Non-pigmented ciliary epithelial cell (primary cell): ENCODE measurements around the gene STAG2.
A peak's percentile ranks its signal among the peaks of the same experiment; 100 is the strongest.
"Not testable (repeated sequence)": the region's sequence is repeated elsewhere in the genome, so short reads cannot be mapped to it uniquely, and the experiment has no call there.

Experiments used
- DNase-seq: peaks from one replicate; pipeline ENCODE4 v3.0.0-alpha.2; 2010; ENCODE audit warnings: low read depth

Gene STAG2

GRCh38 chrX:123961268-123962005 is at the start of gene STAG2:
TSS of gene STAG2 (plus strand) at chrX:123961706. CDS start at chrX:124022628, 60,922 bp downstream.
- no peak for DNase-seq

DNA sequence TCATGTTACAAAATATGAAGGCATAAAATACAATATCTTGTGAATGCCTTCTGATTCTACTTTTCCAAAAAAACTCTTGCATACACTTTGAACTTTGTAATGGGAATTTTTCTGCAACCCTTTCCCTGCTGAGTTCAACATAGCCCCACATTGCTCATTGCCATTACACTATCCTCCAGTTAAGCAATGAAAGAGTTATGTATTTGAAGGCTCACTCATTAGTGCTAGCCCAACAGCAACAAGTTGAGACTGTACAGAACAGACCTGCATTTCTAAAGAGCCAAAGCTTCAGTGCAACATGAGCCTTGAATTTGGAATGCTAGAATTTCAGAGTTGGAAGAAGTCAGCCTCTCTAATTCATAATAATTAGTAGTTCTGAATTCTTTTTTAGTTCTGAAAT is 44.4 kb upstream of the STAG2 start:
- DNase-seq, result no peak

GRCh38 chrX:123918106-123918721 is 43.3 kb upstream of the STAG2 start:
- no peak for DNase-seq

DNA sequence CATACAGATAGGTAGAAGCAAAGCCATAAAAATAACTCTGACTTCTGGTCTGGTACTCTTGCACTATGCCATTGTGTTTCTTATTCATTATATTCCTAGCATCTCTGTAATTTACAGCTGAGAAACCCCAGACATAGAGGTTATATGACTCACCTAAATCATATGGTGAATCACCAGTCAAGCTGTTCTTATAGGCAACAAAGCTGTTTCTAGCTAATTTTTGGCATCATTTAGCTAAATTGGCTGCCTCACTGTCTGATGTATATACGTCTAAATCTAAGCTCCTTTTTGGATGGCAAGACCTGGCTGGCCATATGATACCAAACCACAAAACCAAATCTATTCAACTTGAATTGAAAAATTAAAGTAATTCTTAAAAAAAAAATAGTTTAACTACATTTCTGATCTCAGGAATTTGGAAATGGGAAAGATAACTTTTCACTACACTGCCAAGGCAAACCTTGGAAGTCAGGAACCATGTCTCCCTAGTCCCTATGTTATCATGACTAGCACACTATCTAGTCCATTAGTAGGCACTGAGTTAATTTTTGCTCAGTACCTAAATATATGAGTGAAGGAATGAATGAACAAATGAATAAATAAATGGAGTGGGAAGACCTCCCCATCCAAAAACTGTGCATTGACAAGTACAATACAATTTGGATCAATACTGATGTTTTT is 41.3 kb upstream of the STAG2 start:
- peak; percentile 47 for DNase-seq

GRCh38 chrX:123923211-123923610 is 38.3 kb upstream of the STAG2 start:
- DNase-seq, result no peak

GRCh38 chrX:123924186-123924585 is 37.3 kb upstream of the STAG2 start:
- no peak for DNase-seq

DNA sequence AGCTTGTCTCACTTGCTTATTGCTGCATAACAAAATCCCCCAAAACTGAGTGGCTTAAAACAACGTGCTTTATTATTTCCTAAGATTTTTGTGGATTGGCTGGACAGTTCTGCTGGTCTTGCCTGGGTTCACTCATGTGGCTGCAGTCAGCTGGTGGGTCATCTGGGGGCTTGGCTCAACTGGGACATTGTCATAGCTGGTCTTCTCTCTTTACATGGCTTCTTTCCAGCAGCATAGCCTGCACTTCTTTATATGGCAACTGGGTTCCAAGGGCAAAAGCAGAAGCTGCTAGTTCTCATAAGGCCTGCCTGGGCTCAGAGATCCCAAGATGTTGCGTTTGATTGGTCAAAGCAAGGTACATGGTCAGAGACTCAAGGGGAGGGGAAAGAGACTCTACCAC is 33.7 kb upstream of the STAG2 start:
- no peak for DNase-seq

- not testable (repeated sequence) for DNase-seq
Measured at GRCh38 chrX:123932055-123932454, 29.5 kb upstream of the STAG2 start.

DNA sequence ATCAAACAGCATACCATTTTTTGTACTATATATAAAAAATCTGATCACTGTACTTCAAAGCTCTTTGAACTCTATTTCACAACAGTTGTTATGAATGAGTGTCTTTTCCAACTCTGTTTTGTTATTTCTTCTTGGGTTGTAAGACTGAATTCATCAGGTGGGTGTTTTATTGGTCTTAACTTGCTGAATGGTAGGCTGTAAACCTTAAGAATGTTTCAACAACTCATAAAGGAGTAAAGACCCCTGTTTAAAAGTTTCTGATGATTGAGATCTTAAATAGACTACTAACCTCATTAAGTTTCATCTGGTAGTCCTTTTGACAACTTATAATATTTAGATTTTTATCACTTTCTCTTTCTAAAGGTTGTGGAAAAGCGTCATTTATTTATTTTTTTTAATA is 18.4 kb upstream of the STAG2 start:
- no peak for DNase-seq

DNA sequence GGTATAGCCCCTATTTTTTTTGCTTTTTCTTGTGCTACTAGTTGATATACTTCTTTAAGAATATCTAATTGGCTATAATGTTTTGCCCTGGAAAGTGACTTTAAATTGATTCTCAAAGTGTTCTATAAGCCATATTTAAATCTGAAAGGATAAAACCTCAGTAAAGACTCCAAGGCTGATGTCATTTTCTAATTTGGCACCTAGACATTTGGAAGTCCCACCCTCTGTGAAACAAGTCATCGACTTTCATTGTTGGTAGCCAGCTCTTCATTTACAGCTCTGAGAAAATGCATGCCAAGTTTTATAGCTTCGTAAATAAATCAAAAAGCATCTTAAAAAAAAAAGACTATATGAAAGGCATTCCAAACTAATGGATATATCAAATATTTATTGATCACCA is 18.0 kb upstream of the STAG2 start:
- DNase-seq, result no peak

- DNase-seq, result no peak
Measured at GRCh38 chrX:123949846-123950245, 11.7 kb upstream of the STAG2 start.

- DNase-seq, result no peak
Measured at GRCh38 chrX:123959281-123960063, 2.0 kb upstream of the STAG2 start.

GRCh38 chrX:123960956-123961267 is 594 bp upstream of the STAG2 start:
- DNase-seq, result no peak

GRCh38 chrX:123962006-123962467 is 531 bp downstream of the STAG2 start:
- no peak for DNase-seq

DNA sequence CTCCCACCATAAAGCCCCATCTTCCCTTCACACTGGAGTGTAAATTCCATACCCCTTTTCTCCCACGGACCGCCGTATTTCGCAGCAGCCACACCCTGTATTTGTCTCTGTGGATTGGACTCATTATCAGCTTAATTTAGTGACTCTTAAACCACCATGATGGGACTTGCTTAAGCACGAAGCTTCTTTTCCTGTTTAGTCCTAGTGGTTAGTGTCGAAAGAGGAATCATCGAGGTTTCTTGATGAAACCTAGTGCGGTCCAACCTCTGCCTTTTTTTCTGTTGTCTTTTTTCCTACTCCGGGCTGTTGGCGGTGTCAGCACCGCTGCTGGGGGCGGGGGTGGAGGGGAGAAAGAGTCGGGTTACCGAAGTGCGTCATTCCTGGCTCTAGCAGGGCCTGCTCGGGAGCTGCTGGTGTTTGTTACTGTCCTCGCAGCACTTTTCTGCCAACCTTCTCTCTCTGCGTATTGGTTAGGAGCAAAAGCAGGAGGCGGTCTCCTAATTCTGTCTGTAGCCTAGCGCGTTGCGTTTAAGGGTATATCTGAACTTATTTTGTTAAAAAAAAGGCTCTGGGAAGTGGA is 1.4 kb downstream of the STAG2 start:
- DNase-seq, result peak; percentile 85

- DNase-seq, result no peak
Measured at GRCh38 chrX:123964156-123964834, 2.8 kb downstream of the STAG2 start.

DNA sequence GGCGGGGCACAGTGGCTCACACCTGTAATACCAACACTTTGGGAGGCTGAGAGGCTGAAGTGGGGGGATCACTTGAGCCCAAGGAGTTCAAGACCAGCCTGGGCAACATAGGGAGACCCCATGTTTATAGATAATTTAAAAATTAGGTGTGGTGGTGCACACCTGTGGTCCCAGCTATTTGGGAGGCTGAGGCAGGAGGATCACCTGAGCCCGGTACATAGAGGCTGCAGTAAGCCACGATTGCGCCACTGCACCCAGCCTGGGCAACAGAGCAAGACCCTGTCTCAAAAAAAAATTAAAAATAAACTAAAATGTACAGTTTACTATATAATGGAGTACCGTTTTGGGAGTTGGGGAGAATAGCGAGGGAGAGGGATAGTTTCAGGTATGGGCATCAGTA is 4.2 kb downstream of the STAG2 start:
- no peak for DNase-seq

DNA sequence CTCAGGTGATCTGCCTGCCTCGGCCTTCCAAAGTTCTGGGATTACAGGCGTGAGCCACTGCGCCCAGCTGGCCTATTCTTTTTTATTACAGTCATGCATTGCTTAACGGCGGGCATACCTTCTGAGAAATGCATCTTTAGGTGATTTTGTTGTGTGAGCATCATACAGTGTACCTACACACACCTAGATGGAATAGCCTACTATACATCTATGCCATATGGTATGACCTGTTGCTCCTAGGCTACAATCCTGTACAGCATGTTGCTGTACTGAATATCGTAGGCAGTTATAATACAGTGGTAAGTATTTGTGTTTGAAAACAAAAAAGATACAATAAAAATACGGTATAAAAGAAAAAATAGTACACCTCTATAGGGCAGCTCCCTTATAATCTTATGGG is 6.0 kb downstream of the STAG2 start:
- DNase-seq, result no peak

GRCh38 chrX:123968383-123969050 is 7.0 kb downstream of the STAG2 start:
- no peak for DNase-seq

DNA sequence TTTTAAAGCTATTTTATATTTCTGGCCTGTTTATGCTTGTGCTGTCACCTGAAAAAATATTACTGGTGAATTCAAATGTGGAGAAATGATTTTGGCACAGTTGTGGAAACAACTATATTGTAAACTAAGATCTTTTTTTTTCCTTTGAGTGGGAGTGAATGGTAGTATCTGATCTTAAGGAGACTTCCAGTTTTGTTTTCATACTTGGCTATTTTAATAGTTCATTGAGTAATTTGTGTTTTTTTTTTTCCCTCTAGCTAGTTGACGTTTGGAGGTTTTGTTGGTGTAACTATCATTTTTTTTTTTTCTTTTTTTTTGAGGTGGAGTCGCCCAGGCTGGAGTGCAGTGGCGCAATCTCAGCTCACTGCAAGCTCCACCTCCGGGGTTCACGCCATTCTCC is 10.5 kb downstream of the STAG2 start:
- no peak for DNase-seq

GRCh38 chrX:123973921-123974320 is 12.4 kb downstream of the STAG2 start:
- DNase-seq, result no peak
